HCT116 (cell line): Measurements from ENCODE around the gene SLFNL1.

Experiments
- CBX3 ChIP-seq: IDR thresholded peaks from 2 replicates; pipeline ENCODE4 v1.6.1; 2012; ENCODE audit warnings: low read depth
- POLR2A ChIP-seq: IDR thresholded peaks from 2 replicates; pipeline ENCODE4 v1.7.0; 2011; ENCODE audit warnings: borderline replicate concordance; ENCODE audit not compliant: insufficient read depth, insufficient read length; ENCODE audit errors: extremely low read depth
- POLR2AphosphoS5 ChIP-seq: IDR thresholded peaks from 2 replicates; pipeline ENCODE4 v1.6.1; 2011; ENCODE audit warnings: mild to moderate bottlenecking, low read depth, low read length, moderate library complexity
- YY1 ChIP-seq: IDR thresholded peaks from 2 replicates; pipeline ENCODE4 v1.6.1; 2011; ENCODE audit warnings: low read length, low read depth, moderate library complexity, mild to moderate bottlenecking; ENCODE audit not compliant: insufficient replicate concordance; ENCODE audit errors: extremely low read depth
- ZNF274 ChIP-seq: fragments of 200-500 bp; sonication (Bioruptor generic); IDR thresholded peaks from 2 replicates; pipeline ENCODE4 v1.6.1; 2014; ENCODE audit warnings: mild to moderate bottlenecking, low read depth, low read length, inconsistent platforms
- TF ChIP-seq, protein P1 (sequence below), 3 experiments: fragments of 200-600 bp in 1 of 3; sonication (generic) in 1 of 3; IDR thresholded peaks in 2 of 3; conservative IDR thresholded peaks in 1 of 3; 2 replicates each; pipeline ENCODE4 v1.5.1; 2012 to 2017; ENCODE audit warnings: low read depth in 2 of 3, low read length in 2 of 3, antibody characterized with exemption in 1 of 3, borderline replicate concordance in 1 of 3, control low read depth in 1 of 3, mild to moderate bottlenecking in 1 of 3, mixed read lengths in 1 of 3, mixed run types in 1 of 3, moderate library complexity in 1 of 3; ENCODE audit not compliant: insufficient read depth in 1 of 3
- TF ChIP-seq, protein P2 (sequence below): IDR thresholded peaks from 2 replicates; pipeline ENCODE4 v1.6.1; 2012

DNA sequence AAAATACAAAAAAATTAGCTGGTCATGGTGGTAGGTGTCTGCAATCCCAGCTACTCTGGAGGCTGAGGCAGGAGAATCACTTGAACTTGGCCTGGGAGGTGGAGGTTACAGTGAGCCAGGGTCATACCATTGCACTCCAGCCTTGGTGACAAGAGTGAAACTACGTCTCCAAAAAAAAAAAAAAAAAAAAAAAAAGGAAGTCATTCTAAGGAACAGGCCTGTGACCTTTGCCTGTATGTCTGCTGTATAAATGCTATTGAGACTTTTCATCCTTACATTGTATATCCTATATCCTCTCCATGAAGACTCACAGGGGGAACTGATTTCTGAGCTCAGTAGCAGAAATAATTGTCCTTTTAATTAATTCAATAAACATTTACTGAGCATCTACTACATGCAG, 49.6 kb downstream of the SLFNL1 start:
- TF ChIP-seq, protein P1, sequence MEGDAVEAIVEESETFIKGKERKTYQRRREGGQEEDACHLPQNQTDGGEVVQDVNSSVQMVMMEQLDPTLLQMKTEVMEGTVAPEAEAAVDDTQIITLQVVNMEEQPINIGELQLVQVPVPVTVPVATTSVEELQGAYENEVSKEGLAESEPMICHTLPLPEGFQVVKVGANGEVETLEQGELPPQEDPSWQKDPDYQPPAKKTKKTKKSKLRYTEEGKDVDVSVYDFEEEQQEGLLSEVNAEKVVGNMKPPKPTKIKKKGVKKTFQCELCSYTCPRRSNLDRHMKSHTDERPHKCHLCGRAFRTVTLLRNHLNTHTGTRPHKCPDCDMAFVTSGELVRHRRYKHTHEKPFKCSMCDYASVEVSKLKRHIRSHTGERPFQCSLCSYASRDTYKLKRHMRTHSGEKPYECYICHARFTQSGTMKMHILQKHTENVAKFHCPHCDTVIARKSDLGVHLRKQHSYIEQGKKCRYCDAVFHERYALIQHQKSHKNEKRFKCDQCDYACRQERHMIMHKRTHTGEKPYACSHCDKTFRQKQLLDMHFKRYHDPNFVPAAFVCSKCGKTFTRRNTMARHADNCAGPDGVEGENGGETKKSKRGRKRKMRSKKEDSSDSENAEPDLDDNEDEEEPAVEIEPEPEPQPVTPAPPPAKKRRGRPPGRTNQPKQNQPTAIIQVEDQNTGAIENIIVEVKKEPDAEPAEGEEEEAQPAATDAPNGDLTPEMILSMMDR (IDR thresholded peaks at IDR 0.05 in 2 of 3, conservative IDR thresholded peaks at IDR 0.05 in 1 of 3; ENCODE audit: borderline replicate concordance in 1 of 3, insufficient read depth in 1 of 3, low read depth in 2 of 3, low read length in 2 of 3): no peak
- no peak for TF ChIP-seq YY1
- TF ChIP-seq POLR2AphosphoS5: no peak
- TF ChIP-seq CBX3: no peak
- TF ChIP-seq POLR2A: no peak
- TF ChIP-seq ZNF274: no peak
- TF ChIP-seq, protein P2, sequence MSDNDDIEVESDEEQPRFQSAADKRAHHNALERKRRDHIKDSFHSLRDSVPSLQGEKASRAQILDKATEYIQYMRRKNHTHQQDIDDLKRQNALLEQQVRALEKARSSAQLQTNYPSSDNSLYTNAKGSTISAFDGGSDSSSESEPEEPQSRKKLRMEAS: no peak
